ENCODE data around the gene CDC25A. TPM values are rescaled to one million over a fixed set of nuclear protein-coding genes. Genes with fewer than 3 reads are reported as not detected.
"Not testable (repeated sequence)": the region's sequence is repeated elsewhere in the genome, so short reads cannot be mapped to it uniquely, and the experiment has no call there.

Gene CDC25A
- total RNA-seq, 1 experiment from 2014 or later, result 39.7 TPM

DNA sequence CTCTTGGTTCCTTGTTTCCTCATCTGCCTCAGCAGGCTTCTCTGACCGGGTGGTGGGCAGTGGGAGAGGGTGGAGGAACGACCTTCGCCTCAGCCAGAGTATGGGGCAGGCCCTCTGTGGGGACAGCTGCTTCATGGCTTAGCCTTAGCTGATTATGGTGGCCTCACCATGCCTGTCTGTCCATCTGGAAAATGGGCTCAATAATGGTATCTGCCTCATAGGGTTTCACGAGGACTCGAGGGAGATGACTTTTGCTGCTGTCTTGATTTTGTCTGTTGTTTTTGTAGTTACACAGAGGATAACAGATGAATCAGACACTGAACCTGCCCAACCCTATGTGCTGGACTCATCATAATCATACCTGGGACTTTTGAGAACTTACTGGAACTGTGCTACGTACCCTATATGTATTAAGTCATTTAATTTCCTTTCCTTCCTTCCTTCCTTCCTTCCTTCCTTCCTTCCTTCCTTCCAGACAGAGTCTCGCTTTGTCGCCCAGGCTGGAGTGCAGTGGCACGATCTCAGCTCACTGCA is 46.5 kb downstream of the CDC25A start:
- DNase-seq (ENCODE audit: low read depth), result no peak

DNA sequence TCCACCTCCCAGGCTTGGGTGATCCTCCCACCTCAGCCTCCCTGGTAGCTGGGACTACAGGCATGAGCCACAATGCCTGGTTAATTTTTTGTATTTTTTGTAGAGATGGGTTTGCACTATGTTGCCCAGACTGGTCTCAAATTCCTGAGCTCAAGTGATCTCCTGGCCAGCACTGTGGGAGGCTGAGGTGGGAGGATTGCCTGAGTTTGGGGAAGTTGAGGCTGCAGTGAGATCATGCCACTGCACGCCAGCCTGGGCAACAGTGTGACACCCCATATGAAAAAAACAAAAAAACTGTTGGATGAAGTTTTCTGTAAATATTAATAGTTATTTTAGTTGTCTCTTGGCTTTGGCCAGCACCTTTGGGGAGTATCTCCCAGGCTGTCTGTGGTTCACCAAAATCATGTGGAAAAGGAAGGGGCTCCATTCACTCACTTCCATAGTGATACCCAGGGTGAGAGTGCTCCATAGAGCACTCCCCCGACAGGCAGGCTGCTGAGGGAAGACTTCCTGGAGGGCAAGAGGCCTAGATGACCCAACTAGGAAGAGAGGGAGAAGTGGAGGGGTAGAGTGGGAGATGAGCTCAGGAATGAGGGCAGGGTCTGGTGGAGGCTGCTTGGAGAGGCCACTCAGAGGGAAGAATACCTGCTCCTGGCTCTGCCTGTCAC is 47.1 kb downstream of the CDC25A start:
- no peak for DNase-seq (ENCODE audit: low read depth)

DNA sequence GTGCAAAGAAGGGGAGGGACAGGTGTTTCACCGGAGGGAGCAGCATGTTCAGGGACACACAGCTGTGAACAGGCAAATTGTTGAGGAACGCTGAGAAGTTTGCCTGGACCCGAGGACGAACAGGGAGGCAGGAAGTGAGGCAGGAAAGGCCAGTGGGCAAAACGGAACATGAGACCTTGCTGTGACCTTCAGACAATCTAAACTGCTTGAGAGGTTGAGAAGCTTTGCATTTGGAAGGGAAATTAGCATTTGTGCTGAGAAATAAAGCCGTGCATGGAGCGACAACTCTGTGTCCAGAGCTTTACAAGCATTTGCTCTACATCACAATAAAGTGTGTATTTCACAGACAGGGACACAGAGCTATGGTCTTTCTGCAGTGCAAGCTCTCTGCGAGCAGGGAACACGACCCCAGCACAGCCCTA is 47.9 kb downstream of the CDC25A start:
- no peak for DNase-seq (ENCODE audit: low read depth)

DNA sequence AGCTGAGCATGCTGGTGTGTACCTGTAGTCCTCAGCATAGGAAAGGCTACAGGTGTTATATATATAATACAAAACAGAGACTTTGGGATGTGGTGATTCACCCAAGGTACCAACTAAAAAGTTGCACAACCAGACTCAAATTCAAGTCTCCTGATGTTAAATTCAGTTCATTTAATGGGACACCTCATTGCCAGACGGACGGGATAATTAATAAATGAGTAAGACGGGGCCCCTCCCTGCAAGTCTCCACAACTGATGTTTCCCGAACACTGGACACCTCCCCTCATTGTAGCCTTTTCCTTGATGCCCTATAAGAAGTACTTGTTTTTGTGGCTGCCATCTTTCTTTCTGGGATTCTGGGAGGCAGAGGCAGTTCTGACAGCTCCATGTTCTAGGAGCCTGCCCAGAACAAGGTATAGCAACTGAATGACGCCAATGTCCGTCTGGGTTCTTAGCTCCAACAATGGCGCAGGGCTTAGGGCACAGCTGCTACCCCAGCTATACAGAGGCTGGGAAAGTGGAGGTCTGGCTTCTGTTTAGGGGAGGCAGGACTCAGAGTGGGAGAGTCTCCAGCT is 50.7 kb downstream of the CDC25A start:
- DNase-seq (ENCODE audit: low read depth), result no peak

DNA sequence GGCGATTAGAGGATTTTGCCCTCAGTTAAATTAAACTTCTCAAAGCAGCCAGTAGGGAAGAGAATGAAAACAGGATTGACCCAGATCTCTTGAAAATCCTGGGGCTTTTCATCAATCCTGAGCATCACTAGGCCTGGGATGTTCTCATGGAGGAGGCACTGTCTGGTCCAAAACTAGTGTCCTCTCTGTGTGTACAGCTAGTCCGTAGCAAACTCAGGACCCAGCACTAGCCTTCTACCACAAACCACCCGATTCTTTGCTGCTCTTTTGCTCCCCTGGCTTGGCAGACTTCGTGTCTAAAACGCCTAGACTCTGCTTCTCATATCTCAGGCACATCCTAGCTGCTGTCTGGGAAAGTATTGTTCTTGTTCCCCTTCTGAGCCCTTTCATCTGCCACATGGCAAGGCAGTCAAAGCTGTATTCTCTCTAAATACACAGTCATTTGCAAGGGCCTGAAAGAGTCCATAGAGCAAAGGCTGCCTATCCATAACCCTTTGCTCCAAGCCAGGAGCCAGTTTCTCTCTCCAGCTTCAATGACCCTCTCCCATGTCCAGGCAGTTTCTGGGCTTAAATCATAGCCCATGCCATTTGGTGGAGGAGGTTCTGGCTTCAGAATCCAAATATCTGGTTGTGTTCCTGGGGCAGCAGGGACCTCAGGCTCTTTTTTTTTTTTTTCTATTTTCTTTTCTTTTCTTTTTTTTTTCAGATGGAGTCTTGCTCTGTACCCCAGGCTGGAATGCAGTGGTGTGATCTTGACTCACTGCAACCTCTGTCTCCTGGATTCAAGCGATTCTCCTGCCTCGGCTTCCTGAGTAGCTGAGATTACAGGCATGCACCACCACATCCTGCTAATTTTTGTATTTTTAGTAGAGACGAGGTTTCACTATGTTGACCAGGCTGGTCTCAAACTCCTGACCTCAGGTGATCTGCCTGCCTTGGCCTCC is 52.4 kb downstream of the CDC25A start:
- no peak for DNase-seq (ENCODE audit: low read depth)

DNA sequence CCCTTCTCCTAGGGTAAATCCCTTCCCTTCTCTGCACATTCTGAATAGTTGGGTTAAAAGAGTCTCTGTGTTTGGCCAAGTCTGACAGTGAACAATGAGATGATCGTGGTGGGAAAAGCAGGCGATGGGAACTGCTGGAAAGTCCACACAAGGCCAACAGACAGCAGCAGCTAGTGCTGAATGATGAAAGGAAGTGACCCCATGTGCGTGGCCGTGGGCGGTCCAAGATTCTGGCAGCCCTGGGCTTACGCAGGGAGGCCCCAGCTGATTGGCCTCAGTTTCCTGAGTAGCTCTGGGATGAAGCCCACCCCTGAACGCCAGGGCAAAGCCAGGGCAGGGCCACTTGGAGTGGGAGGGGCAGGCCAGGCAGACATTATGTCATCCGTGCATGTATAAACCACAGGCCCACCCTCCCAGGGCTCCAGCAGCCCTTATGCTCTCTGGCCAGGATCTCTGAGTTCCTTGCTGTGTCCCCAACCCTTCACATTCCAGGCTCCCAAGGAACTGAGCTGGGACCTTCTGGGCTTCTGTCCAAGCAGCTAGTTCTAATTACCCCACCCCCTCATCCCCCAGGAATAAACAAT is 57.8 kb downstream of the CDC25A start:
- peak; percentile 63 for DNase-seq (ENCODE audit: low read depth)

DNA sequence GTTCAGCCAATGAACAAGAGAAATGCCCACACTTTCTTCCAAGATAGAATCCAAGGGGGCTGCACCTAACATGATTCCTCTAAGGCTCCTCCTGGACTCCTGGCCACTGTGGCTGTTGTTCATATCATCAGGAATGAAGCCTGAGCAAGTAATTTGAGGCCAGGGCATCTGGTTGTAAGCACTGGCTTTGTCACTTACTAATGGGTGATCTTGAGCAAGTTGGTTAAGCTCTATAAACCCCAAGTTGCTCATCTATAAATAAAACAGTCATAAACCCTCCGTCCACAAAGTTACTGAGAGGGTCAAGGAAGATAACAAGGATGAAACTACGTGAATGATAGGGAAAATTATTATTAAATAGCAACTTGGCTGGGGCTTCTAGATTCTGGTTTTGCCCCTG is 58.3 kb downstream of the CDC25A start:
- DNase-seq (ENCODE audit: low read depth), result no peak

DNA sequence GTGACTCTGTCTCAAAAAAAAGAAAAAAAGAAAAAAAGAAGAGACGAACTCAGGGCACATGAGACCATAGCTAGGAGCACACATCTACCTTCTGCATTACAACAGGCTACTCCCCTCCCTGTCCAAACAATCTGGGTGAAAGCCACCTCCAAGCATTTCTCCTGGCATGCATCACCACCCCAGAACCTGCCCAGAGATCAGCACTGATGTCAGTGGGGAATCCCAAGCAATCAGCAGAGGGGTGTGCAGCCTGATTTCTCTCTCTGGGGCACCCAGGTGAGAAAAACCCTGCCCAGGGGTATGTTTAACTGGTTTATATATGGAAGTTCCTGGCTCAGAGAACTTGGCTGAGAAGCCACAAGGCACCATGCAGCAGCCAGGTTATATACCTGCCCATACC is 59.4 kb downstream of the CDC25A start:
- DNase-seq (ENCODE audit: low read depth), result no peak

DNA sequence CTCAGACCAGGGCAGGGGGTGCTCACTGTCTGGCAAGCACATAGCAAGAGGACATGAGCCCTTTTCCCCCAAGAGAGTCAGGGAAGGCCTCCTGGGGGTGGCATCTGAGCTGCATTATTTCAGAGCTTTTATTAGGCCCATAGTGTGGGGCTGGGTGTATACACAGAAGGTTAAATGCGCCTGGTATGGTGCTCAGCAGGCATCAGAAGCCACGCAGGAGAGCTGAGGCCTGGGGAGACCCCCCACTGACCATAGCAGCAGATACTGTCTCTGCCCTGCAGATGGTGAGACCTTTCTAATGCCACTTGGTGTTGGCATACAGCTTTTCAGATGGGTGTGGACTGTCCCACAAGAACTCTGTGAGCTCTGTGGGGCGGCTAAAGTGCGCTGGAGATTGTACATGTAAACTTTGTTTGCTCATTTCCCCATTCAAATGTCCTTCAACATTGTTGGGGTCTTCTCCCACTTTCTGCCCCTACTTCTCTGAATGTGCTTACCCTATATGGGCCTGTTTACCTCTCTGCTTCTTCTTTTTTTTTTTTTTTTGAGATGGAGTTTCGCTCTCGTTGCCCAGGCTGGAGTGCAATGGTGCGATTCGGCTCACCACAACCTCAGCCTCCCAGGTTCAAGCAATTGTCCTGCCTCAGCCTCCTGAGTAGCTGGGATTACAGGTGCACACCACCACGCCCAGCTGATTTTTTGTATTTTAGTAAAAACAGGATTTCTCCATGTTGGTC is 62.2 kb downstream of the CDC25A start:
- DNase-seq (ENCODE audit: low read depth), result no peak

DNA sequence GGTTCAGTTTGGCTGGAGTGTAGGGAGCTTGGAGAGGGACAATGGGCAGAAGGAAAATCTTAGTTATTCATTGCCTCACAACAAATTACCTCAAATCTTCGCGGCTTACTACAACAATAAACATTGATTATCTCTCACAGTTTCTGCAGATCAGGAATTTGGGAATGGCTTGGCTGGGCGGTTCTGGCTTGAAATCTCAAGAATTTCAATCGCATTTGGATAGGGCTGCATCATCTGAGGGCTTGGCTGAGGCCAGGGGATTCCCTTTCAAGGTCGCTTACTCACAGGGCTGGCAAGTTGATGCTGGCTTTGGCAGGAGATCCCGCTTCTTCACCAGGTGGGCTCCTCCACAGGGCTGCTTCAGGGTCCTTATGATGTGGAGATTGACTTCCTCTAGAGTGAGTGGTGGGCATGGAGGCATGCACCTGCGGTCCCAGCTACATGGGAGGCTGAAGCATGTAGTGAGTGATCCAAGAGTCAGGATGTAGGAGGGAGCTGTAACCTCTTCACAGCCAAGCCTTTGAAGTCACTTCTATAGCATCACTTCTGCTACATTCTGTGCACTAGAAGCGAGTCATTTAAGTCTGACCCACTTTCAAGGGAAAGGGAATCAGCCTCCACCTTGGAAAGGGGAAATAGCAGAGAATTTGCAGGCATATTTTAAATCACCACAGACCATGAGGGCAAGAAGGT is 63.1 kb downstream of the CDC25A start:
- DNase-seq (ENCODE audit: low read depth), result peak; percentile 54

DNA sequence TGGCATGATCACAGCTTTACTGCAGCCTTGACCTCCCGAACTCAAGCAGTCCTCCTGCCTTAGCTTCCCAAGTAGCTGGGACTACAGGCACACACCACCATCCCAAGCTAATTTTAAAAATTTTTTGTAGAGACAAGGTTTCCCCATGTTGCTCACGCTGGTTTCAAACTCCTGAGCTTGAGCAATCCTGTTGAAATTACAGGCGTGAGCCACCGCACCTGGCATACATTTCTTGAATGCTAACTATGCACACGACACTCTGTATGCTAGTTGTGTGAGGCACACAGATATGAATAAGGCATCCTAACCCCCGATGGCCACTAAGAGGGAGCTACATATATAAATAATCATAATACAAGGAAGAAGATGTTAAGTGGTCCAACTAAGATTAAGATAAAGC is 64.9 kb downstream of the CDC25A start:
- DNase-seq (ENCODE audit: low read depth), result no peak

DNA sequence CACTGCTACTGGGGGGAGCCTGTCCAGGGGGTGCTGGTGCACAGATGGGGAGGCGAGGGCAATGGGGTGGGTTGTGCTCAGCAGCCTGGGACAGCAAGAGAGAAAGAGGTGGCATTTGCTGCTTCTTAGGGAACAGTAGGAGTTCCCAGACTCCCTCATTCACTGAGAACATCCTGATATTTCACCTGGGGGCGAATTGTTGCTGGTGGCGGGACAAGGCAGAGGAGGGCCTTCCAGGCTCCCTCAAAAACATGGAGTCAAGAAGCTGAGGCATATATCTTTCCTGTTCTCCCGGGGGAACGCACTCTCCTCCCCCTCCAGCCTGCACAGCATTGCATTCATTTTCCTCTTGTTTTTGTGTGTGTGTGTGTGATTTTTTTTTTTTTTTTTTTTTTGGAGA is 65.7 kb downstream of the CDC25A start:
- no peak for DNase-seq (ENCODE audit: low read depth)

DNA sequence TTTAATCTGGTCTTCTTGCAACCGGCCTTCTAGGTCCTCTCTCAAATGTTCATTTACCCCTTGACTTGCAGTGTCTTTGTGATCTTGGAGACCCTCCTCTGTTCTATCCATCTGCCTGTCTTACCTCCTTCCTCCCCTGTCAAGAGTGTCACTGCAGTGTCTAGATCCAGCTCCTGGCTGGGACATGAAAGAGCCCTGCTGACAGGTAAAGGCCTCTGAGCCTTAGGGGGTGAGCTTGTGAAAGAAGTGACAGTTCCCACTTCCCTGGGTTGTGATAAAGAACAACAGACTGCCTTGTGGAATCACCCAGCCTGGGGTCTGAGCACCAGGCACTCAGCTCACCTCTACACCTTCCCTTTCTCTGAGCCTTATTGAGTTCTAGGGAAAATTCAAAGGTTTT is 68.0 kb downstream of the CDC25A start:
- DNase-seq (ENCODE audit: low read depth), result no peak

DNA sequence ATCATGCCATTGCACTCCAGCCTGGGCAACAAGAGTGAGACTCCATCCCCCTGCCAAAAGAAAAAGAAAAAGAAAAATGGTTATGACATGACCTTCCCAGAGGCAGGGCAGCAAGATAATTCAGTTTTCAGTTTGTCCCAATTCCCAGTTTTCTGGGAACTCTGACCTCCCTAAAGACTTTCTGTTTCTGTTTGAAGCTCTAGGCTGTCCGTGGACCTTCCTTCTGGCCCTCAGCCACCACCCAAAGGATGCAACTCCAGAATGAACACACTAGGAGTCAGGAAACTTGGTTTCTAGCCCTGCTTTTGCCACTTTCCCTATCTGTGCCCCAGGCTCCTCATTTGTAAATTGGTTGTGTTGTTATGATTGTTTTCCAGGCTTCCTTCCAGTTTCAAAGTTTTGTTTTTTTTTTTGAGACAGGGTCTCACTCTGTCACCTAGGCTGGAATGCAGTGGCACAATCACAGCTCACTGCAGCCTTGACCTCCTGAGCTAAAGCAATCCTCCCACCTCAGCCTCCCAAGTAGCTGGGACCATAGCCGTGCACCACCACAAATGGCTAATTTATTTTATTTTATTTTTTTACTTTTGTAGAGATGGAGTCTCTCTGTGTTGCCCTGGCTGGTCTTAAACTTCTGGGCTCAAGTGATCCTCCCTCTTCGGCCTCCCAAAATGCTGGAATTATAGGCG is 68.6 kb downstream of the CDC25A start:
- DNase-seq (ENCODE audit: low read depth), result peak; percentile 4

DNA sequence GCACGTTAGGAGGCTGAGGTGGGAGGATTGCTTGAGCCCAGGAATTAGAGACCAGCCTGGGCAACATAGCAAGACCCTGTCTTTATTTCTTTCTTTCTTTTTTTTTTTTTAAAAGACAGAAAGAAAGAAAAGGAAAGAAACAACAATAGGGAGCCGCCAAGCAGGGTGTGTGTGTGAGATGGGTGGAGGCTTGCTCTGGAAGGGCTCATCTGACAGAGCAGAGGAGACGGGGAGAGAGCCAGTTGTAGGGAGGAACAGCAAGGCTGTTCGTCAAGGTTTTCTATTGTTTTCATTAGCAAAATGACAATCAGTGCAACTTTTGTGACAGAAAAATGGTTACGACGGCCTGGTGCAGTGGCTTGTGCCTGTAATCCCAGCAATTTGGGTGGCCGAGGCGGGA is 69.3 kb downstream of the CDC25A start:
- no peak for DNase-seq (ENCODE audit: low read depth)

DNA sequence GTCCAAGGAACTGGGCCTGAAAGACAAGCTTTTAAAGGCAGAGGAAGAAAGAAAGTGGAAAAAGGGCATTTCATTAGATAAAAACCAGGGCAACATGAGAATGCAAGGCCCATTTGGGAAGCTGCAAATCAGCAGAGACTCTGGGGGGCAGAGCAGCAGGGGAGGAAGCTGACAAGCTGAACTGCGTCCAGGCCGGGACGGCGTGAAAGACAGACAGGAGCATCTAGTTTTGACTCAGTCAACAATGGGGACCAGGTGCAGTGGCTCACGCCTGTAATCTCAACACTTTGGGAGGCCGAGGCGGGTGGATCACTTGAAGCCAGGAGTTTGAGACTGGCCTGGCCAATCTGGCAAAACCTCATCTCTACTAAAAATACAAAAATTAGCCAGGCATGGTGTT is 69.9 kb downstream of the CDC25A start:
- DNase-seq (ENCODE audit: low read depth), result no peak

DNA sequence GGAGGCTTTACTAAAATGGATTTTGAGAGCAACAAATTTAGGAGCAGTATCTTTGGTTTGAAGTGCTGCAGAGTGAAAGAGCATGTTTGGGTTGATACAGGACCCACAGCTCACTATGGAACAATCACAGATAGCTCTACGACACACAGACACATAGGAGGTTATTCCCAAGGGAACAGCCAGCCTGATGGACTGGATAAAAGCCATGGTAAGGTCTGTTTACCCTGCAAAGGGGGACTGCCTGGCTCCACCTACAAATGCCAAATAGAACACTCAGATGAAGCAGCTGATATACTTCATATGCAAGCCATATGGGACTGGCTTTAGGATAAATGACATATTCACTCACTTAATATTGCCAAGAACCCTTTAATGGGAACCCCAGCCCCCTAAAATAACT is 75.4 kb downstream of the CDC25A start:
- no peak for DNase-seq (ENCODE audit: low read depth)

DNA sequence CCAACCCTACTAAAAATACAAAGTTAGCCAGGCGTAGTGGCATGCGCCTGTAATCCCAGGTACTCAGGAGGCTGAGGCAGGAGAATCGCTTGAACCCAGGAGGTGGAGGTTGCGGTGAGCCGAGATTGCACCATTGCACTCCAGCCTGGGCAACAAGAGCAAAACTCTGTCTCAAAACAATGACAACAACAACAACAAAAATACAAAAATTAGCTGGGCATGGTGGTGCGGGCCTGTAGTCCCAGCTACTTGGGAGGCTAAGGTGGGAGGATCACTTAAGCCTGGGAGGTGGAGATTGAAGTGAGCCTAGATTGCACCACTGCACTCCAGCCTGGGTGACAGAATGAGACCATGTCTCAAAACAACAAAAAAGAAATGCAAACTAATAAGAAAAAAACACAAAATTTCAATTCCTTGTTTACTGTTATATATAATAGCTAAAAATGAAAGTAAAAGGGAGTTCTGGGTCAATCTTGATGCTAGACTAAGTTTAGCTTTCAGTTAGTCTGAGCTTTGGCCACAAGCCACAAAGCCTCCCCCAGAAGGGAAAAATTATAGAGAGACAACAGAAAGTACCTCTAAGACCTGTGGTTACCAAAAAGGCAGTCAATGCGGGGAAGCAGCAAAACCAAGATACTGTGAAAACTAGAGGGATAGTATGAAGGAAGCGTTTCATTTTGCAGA is 76.0 kb downstream of the CDC25A start:
- not testable (repeated sequence) for DNase-seq (ENCODE audit: low read depth)

DNA sequence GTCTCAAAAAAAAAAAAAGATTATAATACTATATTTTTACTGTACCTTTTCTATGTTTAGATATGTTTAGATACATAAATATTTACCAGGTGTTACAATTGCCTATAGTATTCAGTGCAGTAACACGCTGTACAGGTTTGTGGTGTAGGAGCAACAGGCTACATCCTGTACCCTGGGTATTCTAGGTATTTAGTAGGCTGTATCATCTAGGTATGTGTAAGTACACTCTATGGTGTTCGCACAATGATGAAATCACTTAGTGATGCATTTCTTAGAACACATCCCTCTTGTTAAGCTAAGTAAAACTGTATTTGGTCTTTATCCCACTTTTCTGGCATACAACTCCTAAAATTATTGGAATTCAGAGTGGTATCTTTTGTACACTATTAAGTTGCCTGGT is 77.8 kb downstream of the CDC25A start:
- no peak for DNase-seq (ENCODE audit: low read depth)

DNA sequence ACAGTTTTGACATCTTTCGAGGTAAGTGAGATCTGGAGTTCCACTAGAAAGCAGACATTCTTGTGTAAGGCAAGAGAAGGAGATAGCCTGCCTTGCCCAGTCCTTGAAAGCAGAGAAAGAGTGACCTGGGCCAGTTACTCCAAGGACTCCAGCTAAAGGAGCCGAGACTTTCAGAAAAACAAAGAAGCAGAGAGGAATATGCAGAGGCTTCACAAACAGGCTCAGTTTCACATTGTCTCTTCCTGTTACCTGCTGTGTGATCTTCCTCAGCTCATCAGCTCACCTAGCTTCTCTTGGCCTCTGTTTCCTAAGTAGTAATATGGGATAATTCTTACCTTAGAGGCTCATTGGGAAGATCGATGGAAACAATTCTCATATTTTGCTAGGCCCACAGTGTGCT is 81.0 kb downstream of the CDC25A start:
- DNase-seq (ENCODE audit: low read depth), result no peak
